Placental pericyte (primary cell): Measurements from ENCODE around the gene KLHDC7B. TPM values are rescaled to one million over a fixed set of nuclear protein-coding genes. Genes with fewer than 3 reads are reported as not detected.

Experiments
- total RNA-seq: library from RNA; depleted of rRNA; stranded (reverse); fragments of >200 nt; gene quantifications from 2 replicates; pipeline ENCODE4 v1.2.3, GENCODE V29; 2012

Gene KLHDC7B
- total RNA-seq, result 5.3 TPM in 1 of 2 replicates, not detected in the other

DNA sequence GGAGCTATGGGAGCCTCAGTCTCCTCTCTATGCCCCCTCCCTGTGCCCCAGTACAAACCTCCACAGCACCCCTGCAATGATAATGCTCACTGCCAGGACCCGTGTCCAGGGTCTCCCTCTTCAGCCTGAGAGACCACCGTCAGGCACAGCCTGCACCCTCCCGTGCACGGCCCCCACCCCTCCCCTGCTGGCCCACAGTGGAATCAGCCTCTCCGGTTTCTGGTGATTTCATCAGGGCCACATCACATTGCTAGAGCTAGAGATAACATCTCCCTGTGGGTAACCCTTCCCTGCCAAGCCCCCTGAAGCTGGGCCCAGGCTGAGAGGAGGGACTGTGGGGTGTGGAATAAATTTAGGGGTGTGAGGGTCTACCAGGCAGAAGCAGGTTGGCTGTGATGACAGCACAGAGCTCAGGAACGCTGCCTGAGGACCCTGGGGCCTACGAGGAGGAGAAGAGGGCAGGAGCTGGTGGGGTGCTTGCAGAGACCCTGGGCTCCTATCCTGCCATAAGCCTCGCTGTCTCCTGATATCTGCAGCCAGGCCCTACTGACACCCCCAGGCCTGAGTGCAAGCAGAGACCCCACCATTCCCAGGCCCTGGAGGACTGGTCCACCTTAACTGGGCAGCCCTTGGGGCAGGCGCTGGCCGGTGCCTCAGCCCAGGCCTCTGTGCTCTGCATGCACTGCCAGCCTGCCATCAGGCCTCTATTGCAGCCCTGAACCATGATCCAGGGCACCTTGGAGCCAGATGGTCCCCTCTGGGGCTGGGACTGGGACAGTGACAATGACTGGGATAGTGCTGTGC is at the start of gene KLHDC7B:
Gene KLHDC7B (plus strand): TSS at position 378 of the 804 bp plus-strand sequence. CDS start 345 bp downstream, at position 723.

DNA sequence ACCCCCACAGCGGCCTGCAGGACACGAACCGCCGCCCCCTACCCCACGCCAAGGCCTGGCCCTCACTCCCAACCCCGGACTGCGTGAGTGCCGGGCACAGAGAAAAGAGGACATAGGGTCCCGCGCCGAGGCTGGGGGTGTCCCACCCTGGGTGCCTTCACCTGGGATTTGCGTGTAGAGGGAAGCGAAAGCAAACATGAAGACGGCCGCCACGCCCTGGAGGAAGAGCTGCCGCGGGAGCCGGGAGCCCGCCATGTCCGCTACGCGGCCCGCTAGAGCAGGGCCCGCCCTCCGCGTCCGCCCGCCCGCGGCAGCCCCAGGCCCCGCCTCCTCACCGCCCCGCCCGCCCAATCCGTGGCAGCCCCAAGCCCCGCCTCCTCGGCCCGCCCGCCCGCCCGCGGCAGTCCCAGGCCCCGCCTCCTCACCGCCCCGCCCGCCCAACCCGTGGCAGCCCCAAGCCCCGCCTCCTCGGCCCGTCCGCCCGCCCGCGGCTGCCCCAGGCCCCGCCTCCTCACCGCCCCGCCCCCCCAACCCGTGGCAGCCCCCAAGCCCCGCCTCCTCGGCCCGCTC is 38.2 kb upstream of the KLHDC7B start, which contains the start of gene LMF2:
Gene LMF2 (minus strand): TSS at position 282 of the 570 bp plus-strand sequence. CDS start 27 bp downstream, at position 255.

DNA sequence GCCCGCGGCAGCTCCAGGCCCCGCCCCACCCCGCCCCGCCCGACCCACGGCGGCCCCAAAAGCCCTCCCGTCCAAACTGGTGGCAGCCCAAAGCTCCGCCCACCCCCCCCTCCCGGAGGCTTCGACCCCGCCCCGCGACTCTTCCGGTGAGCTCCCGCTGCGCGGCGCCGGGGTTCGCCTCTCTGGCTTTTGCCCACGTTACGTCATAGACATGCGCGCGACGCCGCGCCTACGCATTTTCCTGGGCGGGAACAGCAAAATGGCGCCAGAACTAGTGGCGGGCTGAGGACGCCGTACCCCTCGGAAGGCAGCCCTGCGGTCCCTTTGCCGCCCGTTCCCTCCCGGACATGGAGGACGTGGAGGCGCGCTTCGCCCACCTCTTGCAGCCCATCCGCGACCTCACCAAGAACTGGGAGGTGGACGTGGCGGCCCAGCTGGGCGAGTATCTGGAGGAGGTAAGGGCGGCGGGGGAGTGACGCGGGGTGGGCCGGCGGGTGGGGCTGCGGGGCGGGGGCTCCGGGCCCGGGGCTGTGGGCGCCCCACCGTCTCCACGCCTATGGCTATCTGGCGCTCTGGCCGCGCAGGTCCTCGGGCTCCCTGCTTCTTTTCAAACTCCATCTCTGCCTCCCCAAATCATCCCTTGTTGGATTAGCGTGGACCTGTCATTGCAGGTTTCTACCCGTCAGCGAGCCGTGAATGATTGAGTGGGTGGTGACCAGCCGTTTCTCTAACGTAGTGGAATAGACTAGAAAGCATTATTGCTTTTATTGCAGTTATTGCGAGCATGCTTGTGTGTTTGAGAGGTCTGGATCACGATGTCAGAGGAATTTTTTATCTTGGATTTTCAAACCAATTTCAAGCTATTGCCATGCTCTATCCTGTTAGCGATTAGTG is 37.5 kb upstream of the KLHDC7B start, which contains the start of gene NCAPH2:
Gene NCAPH2 (plus strand): TSS at position 234 of the 894 bp plus-strand sequence. CDS start 114 bp downstream, at position 348.

DNA sequence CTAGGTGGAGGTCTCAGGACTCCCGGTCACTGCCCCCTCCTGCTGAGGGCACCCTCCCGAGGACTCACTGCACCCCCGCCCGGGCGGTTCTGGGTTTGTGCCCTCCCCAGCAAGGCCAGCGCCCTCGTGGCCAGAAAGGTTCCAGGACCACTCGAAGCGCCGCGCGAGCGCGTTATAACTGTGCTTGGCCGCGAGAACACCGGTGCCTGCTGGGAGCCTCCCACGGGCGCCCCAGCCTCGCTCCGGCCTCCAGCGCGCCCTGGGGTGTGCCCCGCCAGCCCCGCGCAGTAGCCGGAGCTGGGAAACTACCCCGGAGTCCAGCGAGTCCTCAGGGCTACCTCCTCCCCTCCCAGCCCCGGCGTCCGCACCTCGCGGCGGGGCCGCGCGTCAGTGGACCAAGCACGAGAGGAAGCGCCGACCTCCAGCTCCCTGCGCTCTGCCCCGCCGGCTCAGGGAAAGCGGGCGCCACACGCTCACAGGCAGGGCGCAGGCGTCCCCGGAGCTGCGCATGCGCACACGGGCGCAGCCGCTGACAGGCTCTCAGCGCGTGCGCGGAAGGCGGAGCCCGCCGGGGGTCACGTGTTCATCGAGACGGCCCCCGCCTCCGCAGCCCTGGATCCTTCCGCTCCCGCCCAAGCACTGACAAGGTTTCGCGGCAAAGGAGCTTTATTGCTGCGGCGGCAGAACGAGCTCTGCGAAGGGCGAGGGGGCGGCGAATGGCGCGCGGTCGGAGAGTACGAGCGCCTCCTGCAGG is 20.4 kb upstream of the KLHDC7B start, which contains the start of gene SCO2:
Gene SCO2 (minus strand): TSS at position 495 of the 754 bp plus-strand sequence. CDS start 1,187 bp downstream, outside the sequence.

DNA sequence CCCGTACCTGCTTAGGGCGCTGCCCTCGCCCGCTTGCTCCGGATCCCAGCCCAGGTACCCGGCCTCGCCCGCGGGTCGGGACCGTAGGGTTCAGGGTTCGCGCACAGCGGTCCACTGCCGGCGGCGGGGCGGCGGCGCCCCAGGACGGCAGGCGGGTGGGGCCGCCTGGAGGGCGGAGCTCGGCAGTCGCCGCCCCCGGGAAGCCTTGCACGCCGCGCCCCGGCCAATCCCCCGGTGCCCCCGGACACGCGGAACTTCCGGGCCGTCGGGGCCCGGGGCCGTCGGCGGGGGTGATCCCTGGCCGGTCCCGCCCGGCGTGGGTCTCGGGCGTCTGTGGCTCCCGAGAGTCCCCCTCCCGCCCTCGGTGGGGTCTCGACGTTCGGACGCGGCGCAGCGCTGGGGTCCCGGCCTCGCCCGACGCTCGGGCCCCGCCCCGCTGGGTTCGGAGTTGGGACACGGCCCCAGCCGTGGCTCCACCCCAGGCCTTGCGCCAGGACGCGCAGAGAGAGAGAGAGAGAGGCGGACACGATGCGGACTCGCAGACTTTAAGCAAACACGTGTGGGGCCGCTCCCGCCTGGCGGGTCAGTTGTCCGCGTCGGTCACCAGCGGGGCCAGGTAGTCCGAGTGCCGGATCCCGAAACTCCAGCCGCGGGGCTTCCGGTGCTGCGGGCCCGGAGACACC is 15.7 kb upstream of the KLHDC7B start, which contains the start of gene TYMP:
Gene TYMP (minus strand): TSS at position 116 of the 683 bp plus-strand sequence. CDS start 303 bp downstream, outside the sequence.

DNA sequence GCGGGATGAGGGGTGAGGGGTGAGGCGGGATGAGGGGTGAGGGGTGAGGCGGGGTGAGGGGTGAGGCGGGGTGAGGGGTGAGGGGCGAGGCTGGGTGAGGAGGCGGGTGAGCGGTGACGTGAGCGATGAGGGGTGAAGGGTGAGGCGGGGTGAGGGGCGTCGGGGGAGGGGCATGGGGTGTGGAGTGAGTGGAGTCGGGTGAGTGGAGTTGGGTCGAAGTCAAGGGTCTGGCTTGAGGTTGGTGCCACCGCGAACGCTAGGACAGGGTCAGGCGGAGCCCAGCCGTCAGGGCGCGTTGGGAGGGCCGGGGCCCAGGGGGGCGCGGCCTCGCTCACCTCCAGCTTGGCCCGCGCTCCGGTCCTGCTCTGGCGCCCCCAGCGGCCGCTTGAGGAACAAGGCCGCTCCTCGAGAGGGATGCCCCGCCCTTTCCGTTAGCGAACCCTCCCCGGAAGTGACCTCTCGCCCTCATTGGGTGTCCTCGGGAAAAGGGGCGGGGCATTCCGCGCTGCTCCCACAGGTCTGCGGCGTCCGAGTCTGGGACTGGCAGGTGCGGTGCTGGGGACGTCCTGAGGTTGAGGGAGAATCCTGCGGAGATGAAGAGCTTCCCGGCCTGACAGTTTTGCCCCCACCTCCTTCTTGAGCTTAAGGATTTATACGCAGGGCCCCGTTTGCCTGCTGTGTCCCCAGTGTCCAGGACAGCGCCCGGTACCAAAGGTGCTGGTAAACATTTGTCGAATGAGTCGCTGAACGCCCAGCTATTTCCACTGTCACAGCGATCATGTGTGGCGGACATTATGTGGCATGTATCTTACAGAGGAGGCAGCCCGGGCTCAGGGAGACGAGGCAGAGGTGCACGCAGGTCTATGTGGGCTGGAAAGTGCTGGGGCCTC is 17.1 kb downstream of the KLHDC7B start, which contains the start of gene SYCE3:
Gene SYCE3 (minus strand): TSS at position 397 of the 890 bp plus-strand sequence. CDS start 6,514 bp downstream, outside the sequence.

DNA sequence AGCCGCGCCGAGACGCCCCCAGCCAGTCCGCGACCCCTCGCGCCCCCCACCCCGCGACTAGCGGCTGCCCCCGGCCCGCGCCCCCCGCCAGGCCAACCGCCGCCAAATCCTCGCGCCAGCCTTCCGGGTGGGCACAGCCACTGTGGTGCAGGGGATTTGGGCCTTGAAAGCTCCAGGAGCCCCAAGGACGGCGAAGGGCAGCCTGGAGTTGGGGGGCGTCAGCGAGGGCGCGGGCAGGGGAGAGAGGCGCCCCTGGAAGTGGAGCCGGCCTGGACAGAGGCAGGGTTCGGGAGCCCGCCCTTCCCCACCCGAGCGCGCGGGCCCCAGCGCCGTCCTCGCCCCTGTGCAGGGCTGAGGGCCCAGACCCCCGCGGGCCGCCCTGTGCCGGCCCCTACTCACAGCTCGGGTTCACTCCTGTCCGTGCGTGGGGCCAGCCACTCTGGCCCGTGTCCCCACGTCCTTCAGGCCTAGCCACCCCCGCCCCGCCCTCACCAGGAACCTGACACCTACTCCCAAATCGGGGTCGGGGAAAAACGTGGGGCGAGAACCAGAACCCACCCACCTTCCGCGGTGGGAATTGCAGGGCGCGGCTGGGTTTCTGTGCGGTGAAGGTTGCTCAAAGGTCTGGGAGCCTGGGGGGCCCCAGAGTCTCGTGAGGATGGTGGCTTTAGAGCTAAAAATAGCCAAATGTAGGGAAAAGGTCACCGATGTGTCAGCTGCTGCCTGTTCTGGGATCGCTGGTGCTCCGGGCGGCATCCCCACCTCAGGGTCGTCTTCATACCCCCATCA is 32.5 kb downstream of the KLHDC7B start, which contains the start of gene CPT1B:
Gene CPT1B (minus strand): TSS at position 441 of the 789 bp plus-strand sequence. CDS start 512 bp downstream, outside the sequence.

DNA sequence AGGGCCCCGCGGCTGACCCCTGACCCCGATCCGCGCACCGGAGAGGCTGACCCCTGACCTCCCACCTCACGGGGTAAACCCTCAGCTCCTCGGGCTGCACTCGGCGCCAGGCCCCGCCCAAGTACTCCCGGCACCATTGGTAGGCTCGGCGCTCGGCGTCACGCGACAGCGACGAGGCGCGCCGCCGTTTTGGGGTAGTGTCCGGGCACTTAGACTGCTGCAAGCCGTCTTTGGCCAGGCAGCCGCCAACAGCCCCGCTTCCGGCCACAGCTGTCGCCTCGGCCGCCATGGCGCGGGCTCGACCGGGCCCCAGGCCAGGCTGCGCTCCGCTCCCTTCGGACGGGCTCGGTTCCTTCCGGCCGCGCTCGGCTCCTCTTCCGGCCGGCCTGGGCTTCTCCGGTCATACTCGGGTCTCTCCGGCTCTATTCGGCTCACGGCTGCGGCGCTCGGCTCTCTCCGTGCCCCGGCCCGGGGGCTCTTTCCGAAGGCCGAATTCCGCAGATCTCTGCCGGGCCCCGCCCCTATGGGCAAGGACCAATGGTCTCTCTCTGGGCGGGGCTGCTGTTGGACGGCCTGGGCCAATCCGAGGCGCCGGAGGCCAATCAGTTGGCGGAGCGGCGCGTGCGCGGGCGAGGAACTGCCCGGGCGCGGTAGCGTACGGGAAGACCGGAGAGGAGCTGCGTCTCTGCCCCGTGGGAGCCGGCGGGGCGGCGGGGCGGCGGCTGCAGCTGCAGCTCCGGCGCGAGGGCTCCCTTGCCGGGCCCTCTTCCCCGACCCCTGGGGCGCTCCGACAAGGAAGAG is 37.0 kb downstream of the KLHDC7B start, which contains the start of gene CHKB:
Gene CHKB (minus strand): TSS at position 357 of the 801 bp plus-strand sequence. CDS start 68 bp downstream, at position 289.

DNA sequence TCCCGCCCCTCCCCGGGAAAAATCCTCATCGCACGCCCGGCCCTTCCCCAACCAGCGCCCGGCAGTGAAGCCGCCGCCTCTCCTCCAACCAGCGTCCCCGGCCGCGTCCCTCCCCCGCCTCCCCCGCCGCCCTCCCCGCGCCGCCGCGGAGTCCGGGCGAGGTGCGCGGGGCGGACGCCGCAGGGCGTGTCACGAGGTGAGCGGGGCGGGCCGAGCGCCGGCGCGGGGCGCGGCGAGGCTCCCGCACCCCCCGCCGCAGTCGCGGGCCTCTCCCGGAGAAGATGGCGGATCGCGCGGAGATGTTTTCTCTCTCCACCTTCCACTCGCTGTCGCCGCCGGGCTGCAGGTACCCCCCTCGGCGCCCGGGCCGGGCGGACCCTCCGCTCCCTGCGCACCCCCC is 54.8 kb downstream of the KLHDC7B start, which contains the start of gene MAPK8IP2:
Gene MAPK8IP2 (plus strand): TSS at position 256 of the 400 bp plus-strand sequence. CDS start 26 bp downstream, at position 282.

Other genes with a start within 250 kb of the KLHDC7B start
- 174 and 339 TPM in 2 replicates for gene PLXNB2, start 238.3 kb upstream of the KLHDC7B start, total RNA-seq
- 1.7 and 3.3 TPM in 2 replicates for gene DENND6B, start 218.9 kb upstream of the KLHDC7B start, total RNA-seq
- gene PPP6R2, start 202.6 kb upstream of the KLHDC7B start, total RNA-seq, result 69.4 and 72.3 TPM in 2 replicates
- 110 TPM in 2 replicates for gene SBF1, start 70.9 kb upstream of the KLHDC7B start, total RNA-seq
- gene ADM2, start 64.4 kb upstream of the KLHDC7B start, total RNA-seq, result 2.7 and 13.3 TPM in 2 replicates
- gene MIOX, start 59.0 kb upstream of the KLHDC7B start, total RNA-seq, result 0.14 TPM in 1 of 2 replicates, not detected in the other
- 60.6 and 130 TPM in 2 replicates for gene LMF2, start 38.2 kb upstream of the KLHDC7B start, total RNA-seq
- gene NCAPH2, start 37.7 kb upstream of the KLHDC7B start, total RNA-seq, result 24.9 and 75.3 TPM in 2 replicates
- gene SCO2, start 20.3 kb upstream of the KLHDC7B start, total RNA-seq, result 3.7 and 4.9 TPM in 2 replicates
- 34.4 and 236 TPM in 2 replicates for gene TYMP, start 15.9 kb upstream of the KLHDC7B start, total RNA-seq
- gene SYCE3, start 17.0 kb downstream of the KLHDC7B start, total RNA-seq, result not detected in 2 replicates
- gene CPT1B, start 32.5 kb downstream of the KLHDC7B start, total RNA-seq, result 3.9 and 9.8 TPM in 2 replicates
- gene CHKB, start 37.0 kb downstream of the KLHDC7B start, total RNA-seq, result 26.9 and 44.6 TPM in 2 replicates
- gene MAPK8IP2, start 54.9 kb downstream of the KLHDC7B start, total RNA-seq, result 0.14 and 1.5 TPM in 2 replicates
- gene ARSA, start 82.3 kb downstream of the KLHDC7B start, total RNA-seq, result 27.3 and 38.1 TPM in 2 replicates
- 1.1 TPM in 2 replicates for gene SHANK3, start 126.9 kb downstream of the KLHDC7B start, total RNA-seq
- gene ACR, start 192.3 kb downstream of the KLHDC7B start, total RNA-seq, result not detected in 2 replicates
- gene RABL2B, start 237.7 kb downstream of the KLHDC7B start, total RNA-seq, result 18.2 and 24.6 TPM in 2 replicates